ENCODE results near the gene ATP2C1. TPM values are rescaled to one million over a fixed set of nuclear protein-coding genes. Genes with fewer than 3 reads are reported as not detected.
"Not testable (repeated sequence)": the region's sequence is repeated elsewhere in the genome, so short reads cannot be mapped to it uniquely, and the experiment has no call there.

The ATP2C1 gene
- 10 to 100 TPM; 41.6 to 79.3 (median 65.7) TPM for total RNA-seq

DNA sequence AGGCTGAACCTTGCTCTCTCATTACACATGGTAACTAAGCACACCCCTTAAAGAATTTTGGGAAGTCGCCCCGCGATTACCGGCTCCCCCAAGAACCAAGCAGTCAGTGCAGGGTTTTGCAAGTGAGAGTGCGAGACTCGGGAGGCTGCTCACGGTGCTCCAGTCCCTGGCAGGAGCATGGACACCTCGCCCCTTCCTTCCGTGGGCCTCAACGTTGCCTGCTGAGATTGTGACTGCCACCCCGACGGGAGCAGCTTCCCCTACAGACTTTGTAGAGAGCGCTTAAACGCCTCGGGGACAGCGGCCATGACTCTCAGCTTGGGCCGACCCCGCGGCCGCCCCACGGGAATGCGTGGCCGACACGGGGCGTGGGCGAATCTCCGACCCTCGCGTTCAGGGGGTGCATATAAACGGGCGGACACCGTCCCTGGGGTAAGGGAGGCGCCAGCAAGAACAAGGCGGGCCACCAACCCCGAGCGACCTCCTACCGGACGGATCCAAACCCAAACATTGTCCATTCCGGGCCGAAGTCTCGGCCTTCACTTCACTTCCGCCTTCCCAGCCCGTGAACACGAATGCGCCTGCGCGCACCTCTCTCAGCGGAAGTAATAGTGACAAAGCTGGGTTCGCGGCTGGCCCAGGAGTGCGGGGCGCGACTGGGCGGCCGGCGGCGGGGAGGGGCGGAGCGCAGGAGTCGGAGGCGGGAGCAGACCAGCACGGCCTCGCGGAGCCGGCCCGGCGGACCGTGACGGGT lies at the start of gene ATP2C1:
TSS of gene ATP2C1 (plus strand) at position 709 of the 754 bp plus-strand sequence. CDS start 686 bp downstream, outside the sequence.
- peaks cover 2 to 20% of the 10 kb centered on the region in 2 donors for H3K4me1 ChIP-seq (replicated peaks in 1 of 2)
- H3K4me3 ChIP-seq = peak within 1 kb of the TSS; percentile 66 to 96 (median 84)
- in situ Hi-C loops (cut with MboI; ENCODE audit: low pct_unique_long_range_greater_than_20kb in 2 of 9, low sequenced_read_pairs in 9 of 9, unreplicated experiment in 9 of 9) = loop anchor here in 5 of 9 experiments (10.0 to 25.0 kb wide), 2 partner anchors 131 to 139 kb away; no protein-coding TSS in a partner anchor
- peak within 1 kb of the TSS; percentile 91 to 92 for H3K27ac ChIP-seq
- ATAC-seq (replicated peaks in 6 of 8) = peak; percentile 81 to 97 (median 96)
- 0 to 3% (median 0%) methylated on average over 4 to 6 of the region's 69 CpGs; no CpG with 5 or more reads in 7 of the 10 experiments for WGBS, 10 experiments

- no peak overlapping the region for H3K27ac ChIP-seq
- no peak for ATAC-seq (replicated peaks in 6 of 8)
- in situ Hi-C loops (cut with MboI; ENCODE audit: low pct_unique_long_range_greater_than_20kb in 2 of 9, low sequenced_read_pairs in 9 of 9, unreplicated experiment in 9 of 9) = no loop called here
- 7 to 100% (median 76%) methylated on average over 1 of the region's 1 CpG; no CpG with 5 or more reads in 2 of the 10 experiments for WGBS, 10 experiments
- H3K4me3 ChIP-seq = no peak overlapping the region
- peaks cover 5 to 9% of the 10 kb centered on the region in 2 donors for H3K4me1 ChIP-seq (replicated peaks in 1 of 2)
These were observed 49.4 kb upstream of the ATP2C1 start for GRCh38 chr3:130844462-130844861.

GRCh38 chr3:130846181-130846580 lies 47.7 kb upstream of the ATP2C1 start:
- Histone ChIP-seq H3K4me1 (replicated peaks in 1 of 2) (peaks cover 14 to 20% of the 10 kb centered on the region in 2 donors), H3K4me3 (no peak overlapping the region), H3K27ac (no peak overlapping the region)
- no peak for ATAC-seq (replicated peaks in 6 of 8)
- in situ Hi-C loops (cut with MboI; ENCODE audit: low pct_unique_long_range_greater_than_20kb in 2 of 9, low sequenced_read_pairs in 9 of 9, unreplicated experiment in 9 of 9) = no loop called here
- 0 to 100% (median 67%) methylated on average over 1 of the region's 1 CpG; no CpG with 5 or more reads in 3 of the 10 experiments for WGBS, 10 experiments

DNA sequence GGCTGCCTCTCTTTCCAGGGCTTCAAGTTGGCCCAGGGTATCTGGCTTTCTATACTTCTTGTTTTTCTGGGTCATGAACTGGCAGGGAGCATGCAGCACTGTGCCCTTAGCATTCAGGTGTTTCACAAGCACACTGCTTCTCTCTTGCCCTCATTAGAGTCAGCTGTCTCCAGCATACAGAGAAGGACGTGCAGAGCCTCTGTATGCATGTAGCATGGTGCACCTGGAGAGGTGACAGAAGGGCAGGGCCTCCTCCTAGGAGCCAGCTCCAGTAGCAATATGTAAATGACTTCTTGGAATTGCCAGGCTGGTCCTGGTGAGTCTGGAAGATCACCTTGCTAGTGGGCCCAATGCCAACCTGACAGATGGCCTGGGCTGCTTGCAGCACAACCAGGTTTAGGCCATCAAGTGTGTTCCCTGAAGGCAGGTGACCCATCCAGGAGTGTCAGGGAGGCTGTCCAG lies 44.8 kb upstream of the ATP2C1 start:
- no peak for ATAC-seq (replicated peaks in 6 of 8)
- H3K4me1 ChIP-seq (replicated peaks in 1 of 2) = peaks cover 14 to 20% of the 10 kb centered on the region in 2 donors
- in situ Hi-C loops (cut with MboI; ENCODE audit: low pct_unique_long_range_greater_than_20kb in 2 of 9, low sequenced_read_pairs in 9 of 9, unreplicated experiment in 9 of 9) = no loop called here
- 67% methylated on average over 1 of the region's 1 CpG; no CpG with 5 or more reads in 9 of the 10 experiments for WGBS, 10 experiments
- no peak overlapping the region for H3K27ac ChIP-seq
- H3K4me3 ChIP-seq = no peak overlapping the region

GRCh38 chr3:130850044-130850797 lies 43.7 kb upstream of the ATP2C1 start:
- in situ Hi-C loops (cut with MboI; ENCODE audit: low pct_unique_long_range_greater_than_20kb in 2 of 9, low sequenced_read_pairs in 9 of 9, unreplicated experiment in 9 of 9) = no loop called here
- peak; percentile 78 to 98 (median 86) for ATAC-seq (replicated peaks in 6 of 8)
- Histone ChIP-seq H3K4me1 (replicated peaks in 1 of 2) (peaks cover 14 to 20% of the 10 kb centered on the region in 2 donors), H3K27ac (no peak overlapping the region), H3K4me3 (no peak overlapping the region)
- 0 to 80% (median 20%) methylated on average over 1 to 8 of the region's 8 CpGs; no CpG with 5 or more reads in 1 of the 10 experiments for WGBS, 10 experiments

- no peak overlapping the region for H3K4me3 ChIP-seq
- ATAC-seq (replicated peaks in 6 of 8) = no peak
- no peak overlapping the region for H3K27ac ChIP-seq
- WGBS, 10 experiments = 63 to 100% (median 90%) methylated on average over 3 to 7 of the region's 7 CpGs; no CpG with 5 or more reads in 2 of the 10 experiments
- H3K4me1 ChIP-seq (replicated peaks in 1 of 2) = peaks cover 14 to 20% of the 10 kb centered on the region in 2 donors
- in situ Hi-C loops (cut with MboI; ENCODE audit: low pct_unique_long_range_greater_than_20kb in 2 of 9, low sequenced_read_pairs in 9 of 9, unreplicated experiment in 9 of 9) = no loop called here
These were observed 43.0 kb upstream of the ATP2C1 start for GRCh38 chr3:130850843-130851242.

DNA sequence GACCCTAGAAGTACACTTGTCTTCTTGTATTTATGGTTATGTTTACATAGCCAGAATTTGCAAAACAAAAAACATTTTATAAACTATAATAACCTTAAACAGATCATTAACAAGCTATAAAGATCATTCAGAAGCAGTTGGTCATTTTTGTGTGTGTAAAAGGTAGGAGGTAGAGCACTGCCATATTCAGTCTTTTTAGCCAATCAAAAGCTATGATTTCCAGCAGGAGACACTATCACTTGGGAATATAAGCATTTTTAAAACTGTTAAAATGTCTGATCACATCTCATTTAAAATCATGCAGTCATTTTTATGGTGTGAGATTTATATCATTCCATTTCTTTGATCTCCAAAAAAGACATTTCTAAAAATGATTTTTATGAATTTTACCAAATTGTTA lies 42.6 kb upstream of the ATP2C1 start:
- no peak for ATAC-seq (replicated peaks in 6 of 8)
- in situ Hi-C loops (cut with MboI; ENCODE audit: low pct_unique_long_range_greater_than_20kb in 2 of 9, low sequenced_read_pairs in 9 of 9, unreplicated experiment in 9 of 9) = no loop called here
- no peak overlapping the region for H3K4me3 ChIP-seq

GRCh38 chr3:130853581-130853980 lies 40.3 kb upstream of the ATP2C1 start:
- H3K4me1 ChIP-seq (replicated peaks in 1 of 2) = peaks cover 14 to 20% of the 10 kb centered on the region in 2 donors
- 0 to 88% (median 11%) methylated on average over 1 to 2 of the region's 2 CpGs; no CpG with 5 or more reads in 5 of the 10 experiments for WGBS, 10 experiments
- no peak overlapping the region for H3K27ac ChIP-seq
- ATAC-seq (replicated peaks in 6 of 8) = no peak
- in situ Hi-C loops (cut with MboI; ENCODE audit: low pct_unique_long_range_greater_than_20kb in 2 of 9, low sequenced_read_pairs in 9 of 9, unreplicated experiment in 9 of 9) = no loop called here
- no peak overlapping the region for H3K4me3 ChIP-seq

More for the DNA sequence above, 42.6 kb upstream of the ATP2C1 start:
- H3K4me1 ChIP-seq (replicated peaks in 1 of 2) = peaks cover 14 to 20% of the 10 kb centered on the region in 2 donors
- H3K27ac ChIP-seq = no peak overlapping the region

GRCh38 chr3:130854208-130854864 lies 39.5 kb upstream of the ATP2C1 start:
- WGBS, 10 experiments = 42 to 100% (median 70%) methylated on average over 1 to 4 of the region's 5 CpGs; no CpG with 5 or more reads in 4 of the 10 experiments
- in situ Hi-C loops (cut with MboI; ENCODE audit: low pct_unique_long_range_greater_than_20kb in 2 of 9, low sequenced_read_pairs in 9 of 9, unreplicated experiment in 9 of 9) = no loop called here
- H3K27ac ChIP-seq = no peak overlapping the region
- H3K4me1 ChIP-seq (replicated peaks in 1 of 2) = peaks cover 10 to 15% of the 10 kb centered on the region in 2 donors
- no peak overlapping the region for H3K4me3 ChIP-seq
- no peak for ATAC-seq (replicated peaks in 6 of 8)

- WGBS, 10 experiments = 19 to 100% (median 71%) methylated on average over 1 to 4 of the region's 4 CpGs; no CpG with 5 or more reads in 2 of the 10 experiments
- in situ Hi-C loops (cut with MboI; ENCODE audit: low pct_unique_long_range_greater_than_20kb in 2 of 9, low sequenced_read_pairs in 9 of 9, unreplicated experiment in 9 of 9) = no loop called here
- ATAC-seq (replicated peaks in 6 of 8) = no peak
- Histone ChIP-seq H3K4me3 (no peak overlapping the region), H3K4me1 (replicated peaks in 1 of 2) (no peaks in the 10 kb centered on the region), H3K27ac (no peak overlapping the region)
These were observed 36.4 kb upstream of the ATP2C1 start for GRCh38 chr3:130857336-130858026.

- 36 to 100% (median 89%) methylated on average over 1 to 8 of the region's 8 CpGs; no CpG with 5 or more reads in 1 of the 10 experiments for WGBS, 10 experiments
- in situ Hi-C loops (cut with MboI; ENCODE audit: low pct_unique_long_range_greater_than_20kb in 2 of 9, low sequenced_read_pairs in 9 of 9, unreplicated experiment in 9 of 9); H3K4me3 ChIP-seq; ATAC-seq (replicated peaks in 6 of 8); H3K27ac ChIP-seq; H3K4me1 ChIP-seq (replicated peaks in 1 of 2): not testable (repeated sequence)
These were observed 31.8 kb upstream of the ATP2C1 start for GRCh38 chr3:130862130-130862529.

DNA sequence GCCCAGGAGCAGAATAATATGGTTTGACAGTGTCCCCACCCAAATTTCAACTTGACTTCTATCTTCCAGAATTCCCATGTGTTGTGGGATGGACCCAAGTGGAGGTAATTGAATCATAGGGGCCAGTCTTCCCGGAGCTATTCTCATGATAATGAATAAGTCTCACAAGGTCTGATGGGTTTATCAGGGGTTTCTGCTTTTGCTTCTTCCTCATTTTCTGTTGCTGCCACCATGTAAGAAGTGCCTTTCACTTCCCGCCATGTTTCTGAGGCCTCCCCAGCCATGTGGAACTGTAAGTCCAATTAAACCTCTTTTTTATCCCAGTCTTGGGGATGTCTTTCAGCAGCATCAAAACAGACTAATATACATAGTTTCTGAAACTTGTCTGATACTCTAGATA lies 28.4 kb upstream of the ATP2C1 start:
- in situ Hi-C loops (cut with MboI; ENCODE audit: low pct_unique_long_range_greater_than_20kb in 2 of 9, low sequenced_read_pairs in 9 of 9, unreplicated experiment in 9 of 9) = no loop called here
- 31 to 100% (median 81%) methylated on average over 1 to 2 of the region's 2 CpGs for WGBS, 10 experiments
- Histone ChIP-seq H3K27ac (no peak overlapping the region), H3K4me3 (no peak overlapping the region), H3K4me1 (replicated peaks in 1 of 2) (no peaks in the 10 kb centered on the region)
- no peak for ATAC-seq (replicated peaks in 6 of 8)

Measured in motor neuron (in vitro differentiated cells).